Body of pancreas (tissue), 4 donors: Measurements from ENCODE around the gene GSAP. TPM values are rescaled to one million over a fixed set of nuclear protein-coding genes. Genes with fewer than 3 reads are reported as not detected.

ENCODE experiments used
- ATAC-seq: fragments of 150-250 bp; one replicate; pipeline ENCODE4 v1.9.1; 2016
- DNase-seq, 4 donors: peaks; one replicate each; pipeline ENCODE4 v3.0.0-alpha.2; 2019
- H3K27ac ChIP-seq, 4 donors: fragments of 200-600 bp; sonication (generic); 1 replicate in 3 of 4; 2 replicates in 1 of 4; pipeline versions ENCODE4 v1.5.1 to v1.6.1; 2016 to 2019; ENCODE audit warnings: mild to moderate bottlenecking in 1 of 4, mixed read lengths in 1 of 4, moderate library complexity in 1 of 4
- H3K27me3 ChIP-seq, 2 donors: fragments of 200-600 bp; sonication (generic); one replicate each; pipeline ENCODE4 v1.6.0; 2016; ENCODE audit warnings: mild to moderate bottlenecking in 1 of 2
- H3K36me3 ChIP-seq, 2 donors: fragments of 200-600 bp; sonication (generic); replicated peaks in 1 of 2; 2 replicates each; pipeline ENCODE4 v1.5.1; 2016; ENCODE audit warnings: low read depth in 2 of 2; ENCODE audit not compliant: insufficient read depth in 1 of 2
- H3K4me1 ChIP-seq: fragments of 200-600 bp; sonication (generic); one replicate; pipeline ENCODE4 v1.6.0; 2016
- H3K4me3 ChIP-seq, 2 donors: fragments of 200-600 bp; sonication (generic); 1 replicate in 1 of 2; 2 replicates in 1 of 2; pipeline ENCODE4 v1.5.1; 2016 to 2019
- H3K9me3 ChIP-seq, 3 donors: fragments of 200-600 bp; sonication (generic); 1 replicate in 2 of 3; 2 replicates in 1 of 3; pipeline ENCODE4 v1.5.1; 2016
- POLR2A ChIP-seq, 3 donors: fragments of 450-650 bp; IDR thresholded peaks; one replicate each; pipeline ENCODE4 v1.6.1; 2016; ENCODE audit warnings: antibody characterized with exemption in 3 of 3, mild to moderate bottlenecking in 2 of 3
- whole genome bisulfite sequencing, 2 donors: methylation state at CpG; one replicate each; pipeline ENCODE4 v1.1.5; 2017; 5-methylcytosine and 5-hydroxymethylcytosine counted together
- intact Hi-C: fragments of 100-400 bp; cut with DNase I; formaldehyde crosslinking; loops from one replicate; pipeline ENCODE4 v1.15.1; 2023
- total RNA-seq, 2 donors: library from RNA; depleted of rRNA; stranded (reverse); fragments of >200 nt; gene quantifications; one replicate each; pipeline ENCODE4 v1.1.0, GENCODE V29; 2016
- TF ChIP-seq, protein P1 (sequence below), 7 experiments: fragments of 450-650 bp in 4 of 7; fragments of 200-600 bp in 3 of 7; sonication (generic) in 3 of 7; IDR thresholded peaks; one replicate each; pipeline ENCODE4 v1.5.1; 2016 to 2019; ENCODE audit warnings: antibody characterized with exemption in 7 of 7

GSAP gene
- total RNA-seq, 2 donors from 2014 or later, result 13.7 to 18.8 TPM

DNA sequence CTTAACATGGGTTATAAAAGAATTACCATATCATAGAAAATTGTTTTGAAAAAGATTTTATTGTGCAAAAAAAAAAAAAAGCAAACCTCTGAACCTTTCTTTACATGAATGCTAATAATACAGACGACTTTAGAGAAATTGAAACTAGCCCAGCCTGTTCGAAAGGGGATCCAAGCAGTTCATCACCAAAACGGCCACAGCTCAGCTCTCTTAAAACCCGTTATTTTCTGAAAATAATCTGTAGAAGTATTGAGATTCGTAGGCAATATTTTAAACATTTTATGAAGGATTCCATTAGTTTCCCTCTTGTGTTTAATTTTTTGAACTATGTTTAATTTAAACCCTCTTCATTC lies 9.9 kb upstream of the GSAP start:
- intact Hi-C loops, result no loop called here
- 40 to 48% methylated on average over 5 of the region's 5 CpGs for WGBS, 2 donors
- no peak overlapping the region for H3K4me3 ChIP-seq
- H3K27me3 ChIP-seq, result no peaks in the 10 kb centered on the region
- H3K9me3 ChIP-seq, result no peaks in the 10 kb centered on the region
- no peak for TF ChIP-seq POLR2A (IDR thresholded peaks at IDR 0.05)
- TF ChIP-seq, protein P1, sequence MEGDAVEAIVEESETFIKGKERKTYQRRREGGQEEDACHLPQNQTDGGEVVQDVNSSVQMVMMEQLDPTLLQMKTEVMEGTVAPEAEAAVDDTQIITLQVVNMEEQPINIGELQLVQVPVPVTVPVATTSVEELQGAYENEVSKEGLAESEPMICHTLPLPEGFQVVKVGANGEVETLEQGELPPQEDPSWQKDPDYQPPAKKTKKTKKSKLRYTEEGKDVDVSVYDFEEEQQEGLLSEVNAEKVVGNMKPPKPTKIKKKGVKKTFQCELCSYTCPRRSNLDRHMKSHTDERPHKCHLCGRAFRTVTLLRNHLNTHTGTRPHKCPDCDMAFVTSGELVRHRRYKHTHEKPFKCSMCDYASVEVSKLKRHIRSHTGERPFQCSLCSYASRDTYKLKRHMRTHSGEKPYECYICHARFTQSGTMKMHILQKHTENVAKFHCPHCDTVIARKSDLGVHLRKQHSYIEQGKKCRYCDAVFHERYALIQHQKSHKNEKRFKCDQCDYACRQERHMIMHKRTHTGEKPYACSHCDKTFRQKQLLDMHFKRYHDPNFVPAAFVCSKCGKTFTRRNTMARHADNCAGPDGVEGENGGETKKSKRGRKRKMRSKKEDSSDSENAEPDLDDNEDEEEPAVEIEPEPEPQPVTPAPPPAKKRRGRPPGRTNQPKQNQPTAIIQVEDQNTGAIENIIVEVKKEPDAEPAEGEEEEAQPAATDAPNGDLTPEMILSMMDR (IDR thresholded peaks at IDR 0.05), result no peak
- no peak overlapping the region for H3K27ac ChIP-seq
- H3K36me3 ChIP-seq, result no peaks in the 10 kb centered on the region
- H3K4me1 ChIP-seq, result no peaks in the 10 kb centered on the region
- no peak for ATAC-seq
- DNase-seq, result no peak

DNA sequence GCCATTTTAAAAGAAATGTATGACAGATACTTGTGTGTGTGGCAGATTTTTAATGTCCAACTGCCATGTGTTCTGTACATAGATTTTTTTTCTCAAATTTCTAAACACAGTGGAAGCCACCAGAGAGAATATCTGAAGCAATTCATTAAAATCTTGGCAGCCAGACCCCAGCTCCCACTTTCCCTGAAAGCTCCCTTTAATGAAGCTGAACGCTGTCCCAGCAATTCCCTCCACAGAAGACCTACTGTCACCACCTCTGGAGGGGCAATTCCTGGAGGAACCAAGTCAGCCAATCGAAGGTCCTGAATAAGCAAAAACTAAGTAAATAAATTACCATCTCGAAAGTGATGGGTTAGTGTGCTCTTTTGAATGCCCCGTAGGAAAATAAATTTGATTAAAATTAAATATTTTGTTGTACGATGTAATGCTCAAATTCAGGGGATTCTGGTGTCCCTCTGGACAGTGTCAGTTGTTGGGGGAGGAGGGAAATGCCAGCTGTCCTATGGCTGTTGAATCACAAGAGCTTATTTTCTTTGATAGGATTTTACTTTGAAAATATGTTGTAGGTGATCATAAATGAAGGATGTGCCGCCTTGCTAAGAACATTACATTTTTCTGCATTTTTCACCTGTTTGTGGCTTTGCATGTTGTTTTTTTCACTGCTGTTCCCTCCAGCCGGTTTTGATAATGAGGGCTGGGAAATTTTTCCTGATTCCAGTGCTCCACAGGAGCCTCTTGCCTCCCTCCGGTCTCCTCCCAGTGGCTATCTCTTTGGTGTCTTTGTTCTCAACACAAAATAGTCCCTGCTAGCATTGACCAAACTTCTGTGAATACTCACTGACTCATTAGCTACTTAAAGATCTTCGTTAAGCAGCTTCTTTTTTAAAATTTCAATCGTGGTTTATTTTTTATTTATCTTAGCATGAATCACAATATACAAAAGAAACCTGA lies 9.2 kb upstream of the GSAP start:
- WGBS, 2 donors, result 49% methylated on average over 10 of the region's 10 CpGs
- DNase-seq (no peak), ATAC-seq (no peak)
- no peak for TF ChIP-seq POLR2A (IDR thresholded peaks at IDR 0.05)
- TF ChIP-seq, protein P1 (IDR thresholded peaks at IDR 0.05), result no peak
- intact Hi-C loops, result no loop called here
- Histone ChIP-seq H3K27ac (no peak overlapping the region), H3K27me3 (no peaks in the 10 kb centered on the region), H3K4me1 (no peaks in the 10 kb centered on the region), H3K36me3 (no peaks in the 10 kb centered on the region), H3K9me3 (no peaks in the 10 kb centered on the region), H3K4me3 (no peak overlapping the region)

DNA sequence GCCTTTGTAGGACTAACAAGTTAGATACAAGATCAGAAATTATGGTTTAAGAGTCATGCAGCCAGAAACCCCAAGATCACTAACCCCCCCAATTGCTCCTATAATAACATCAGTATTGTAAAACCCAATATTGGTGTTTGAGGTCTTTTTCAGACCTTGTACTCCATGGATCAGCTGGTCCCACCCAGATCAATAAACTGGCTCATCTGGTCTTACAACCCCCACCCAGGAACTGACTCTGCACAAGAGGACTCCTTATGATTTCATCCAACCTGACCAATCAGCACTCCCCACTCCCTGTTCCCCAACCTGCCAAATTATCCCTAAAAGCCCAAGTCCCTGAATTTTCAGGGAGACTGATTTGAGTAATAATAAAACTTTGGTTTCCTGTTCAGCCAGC lies 6.4 kb upstream of the GSAP start:
- Histone ChIP-seq H3K27ac (no peak overlapping the region), H3K4me1 (no peaks in the 10 kb centered on the region), H3K36me3 (no peaks in the 10 kb centered on the region), H3K4me3 (no peak overlapping the region), H3K9me3 (no peaks in the 10 kb centered on the region), H3K27me3 (no peaks in the 10 kb centered on the region)
- DNase-seq, result no peak
- no peak for ATAC-seq
- no peak for TF ChIP-seq POLR2A (IDR thresholded peaks at IDR 0.05)
- TF ChIP-seq, protein P1 (IDR thresholded peaks at IDR 0.05), result no peak
- intact Hi-C loops, result no loop called here

DNA sequence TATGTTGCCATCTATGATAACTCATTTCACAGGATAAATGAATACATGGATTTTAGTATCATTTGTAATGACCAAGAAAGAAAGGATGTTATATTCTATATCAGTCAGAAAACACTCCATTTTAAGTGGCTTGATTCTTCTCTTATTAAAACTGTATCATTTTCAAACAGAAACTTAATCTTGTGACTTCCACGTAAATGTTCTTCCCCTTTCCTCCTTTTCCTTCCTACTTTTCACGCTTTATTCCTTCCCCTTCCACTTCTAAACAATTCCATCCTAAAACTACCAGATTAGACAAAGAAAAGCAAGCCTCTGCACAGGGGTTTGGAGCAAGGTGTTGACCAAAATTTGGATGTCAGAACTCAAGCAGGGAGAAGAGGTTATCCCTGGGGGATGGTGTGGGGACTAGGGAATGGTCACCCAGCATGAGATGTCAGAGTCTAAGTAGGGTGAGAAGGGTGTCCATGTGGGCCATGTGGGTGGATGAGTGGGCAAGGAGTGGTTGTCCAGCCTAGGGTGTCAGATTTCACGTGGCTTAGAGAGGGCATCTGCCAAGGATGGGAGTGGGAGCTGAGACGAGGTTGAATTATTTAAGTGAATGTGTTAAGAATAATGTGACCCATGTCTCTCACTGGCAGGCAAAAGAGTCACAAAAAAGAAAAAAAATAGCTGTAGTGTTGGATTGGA lies 5.0 kb upstream of the GSAP start:
- intact Hi-C loops, result no loop called here
- Histone ChIP-seq H3K36me3 (no peaks in the 10 kb centered on the region), H3K27ac (no peak overlapping the region), H3K9me3 (no peaks in the 10 kb centered on the region), H3K4me1 (peaks cover 8% of the 10 kb centered on the region), H3K4me3 (no peak overlapping the region), H3K27me3 (no peaks in the 10 kb centered on the region)
- WGBS, 2 donors, result 55 to 64% methylated on average over 4 of the region's 4 CpGs
- TF ChIP-seq POLR2A (IDR thresholded peaks at IDR 0.05), result no peak
- TF ChIP-seq, protein P1 (IDR thresholded peaks at IDR 0.05), result no peak
- DNase-seq (no peak), ATAC-seq (no peak)
